ENCODE data around the gene ACY1. TPM values are rescaled to one million over a fixed set of nuclear protein-coding genes. Genes with fewer than 3 reads are reported as not detected.

Gene ACY1
- total RNA-seq = 19.4 and 23.5 TPM in 2 replicates

GRCh38 chr3:51982838-51983577 is at the start of gene ACY1:
TSS of gene ACY1 (plus strand) at chr3:51983535. CDS start at chr3:51984065, 530 bp downstream.
- DNase-seq (ENCODE audit: low read depth in 2 of 2) = peak; percentile 60 to 88

GRCh38 chr3:51934139-51934850 is 49.0 kb upstream of the ACY1 start:
- no peak for DNase-seq (ENCODE audit: low read depth in 2 of 2)

- DNase-seq (ENCODE audit: low read depth in 2 of 2) = no peak
Observed at GRCh38 chr3:51934991-51935885, 48.1 kb upstream of the ACY1 start.

- DNase-seq (ENCODE audit: low read depth in 2 of 2) = no peak
Observed at GRCh38 chr3:51935886-51936755, 47.2 kb upstream of the ACY1 start.

GRCh38 chr3:51937014-51937413 is 46.3 kb upstream of the ACY1 start:
- DNase-seq (ENCODE audit: low read depth in 2 of 2) = no peak

GRCh38 chr3:51937611-51938450 is 45.5 kb upstream of the ACY1 start:
- DNase-seq (ENCODE audit: low read depth in 2 of 2) = no peak

- no peak for DNase-seq (ENCODE audit: low read depth in 2 of 2)
Observed at GRCh38 chr3:51938780-51939425, 44.4 kb upstream of the ACY1 start.

GRCh38 chr3:51940648-51941462 is 42.5 kb upstream of the ACY1 start:
- no peak for DNase-seq (ENCODE audit: low read depth in 2 of 2)

- DNase-seq (ENCODE audit: low read depth in 2 of 2) = no peak
Observed at GRCh38 chr3:51941463-51941797, 41.9 kb upstream of the ACY1 start.

GRCh38 chr3:51941798-51942602 is 41.3 kb upstream of the ACY1 start, which contains the start of the genes PARP3 and RRP9:
TSS of gene PARP3 (plus strand) at chr3:51942363. CDS start at chr3:51943356, 993 bp downstream.
TSS of gene RRP9 (minus strand) at chr3:51941904. CDS start at chr3:51941867, 37 bp downstream.
- peak; percentile 99 to 100 for DNase-seq (ENCODE audit: low read depth in 2 of 2)

GRCh38 chr3:51942603-51943450 is 40.5 kb upstream of the ACY1 start:
- DNase-seq (ENCODE audit: low read depth in 2 of 2) = peak in 1 of 2 donors; percentile 23

- no peak for DNase-seq (ENCODE audit: low read depth in 2 of 2)
Observed at GRCh38 chr3:51943451-51944391, 39.6 kb upstream of the ACY1 start.

GRCh38 chr3:51944451-51945021 is 38.8 kb upstream of the ACY1 start:
- no peak for DNase-seq (ENCODE audit: low read depth in 2 of 2)

- DNase-seq (ENCODE audit: low read depth in 2 of 2) = no peak
Observed at GRCh38 chr3:51945031-51945840, 38.1 kb upstream of the ACY1 start.

Data from dermis microvascular lymphatic vessel endothelial cell (primary cell).